HAP-1 (cell line): Measurements from ENCODE around the gene CCDC93.

Experiments
- DNase-seq, 2 experiments: peaks; one replicate each; pipeline ENCODE4 v3.0.0-alpha.2; 2016 to 2020; ENCODE audit warnings: low spot score in 2 of 2
- H3K27me3 ChIP-seq: fragments of 250-450 bp; sonication (Bioruptor Pico); 2 replicates; pipeline ENCODE4 v1.5.1; 2020; ENCODE audit warnings: low read depth, mild to moderate bottlenecking, moderate library complexity
- H3K36me3 ChIP-seq: fragments of 250-450 bp; sonication (Bioruptor Pico); replicated peaks from 2 replicates; pipeline ENCODE4 v1.5.1; 2020; ENCODE audit warnings: mild to moderate bottlenecking
- H3K4me1 ChIP-seq: fragments of 250-450 bp; sonication (Bioruptor Pico); 2 replicates; pipeline ENCODE4 v1.5.1; 2020; ENCODE audit warnings: mild to moderate bottlenecking
- H3K4me3 ChIP-seq: fragments of 250-450 bp; sonication (Bioruptor Pico); 2 replicates; pipeline ENCODE4 v1.5.1; 2020; ENCODE audit warnings: mild to moderate bottlenecking, moderate library complexity
- H3K9me3 ChIP-seq: fragments of 250-450 bp; sonication (Bioruptor Pico); 2 replicates; pipeline ENCODE4 v1.5.1; 2020; ENCODE audit warnings: mild to moderate bottlenecking, moderate library complexity
- in situ Hi-C: fragments of 300-500 bp; cut with MboI; formaldehyde crosslinking; loops from 3 replicates; pipeline ENCODE4 v1.14.3; 2020; ENCODE audit warnings: low sequenced_read_pairs, inconsistent platforms, mixed read lengths

The CCDC93 gene

GRCh38 chr2:117997872-117998454, 15.9 kb downstream of the CCDC93 start:
- Histone ChIP-seq H3K9me3 (no peaks in the 10 kb centered on the region), H3K36me3 (peaks cover 73% of the 10 kb centered on the region), H3K4me1 (no peaks in the 10 kb centered on the region), H3K27me3 (no peaks in the 10 kb centered on the region), H3K4me3 (no peak overlapping the region)
- in situ Hi-C loops: no loop called here
- DNase-seq: no peak

DNA sequence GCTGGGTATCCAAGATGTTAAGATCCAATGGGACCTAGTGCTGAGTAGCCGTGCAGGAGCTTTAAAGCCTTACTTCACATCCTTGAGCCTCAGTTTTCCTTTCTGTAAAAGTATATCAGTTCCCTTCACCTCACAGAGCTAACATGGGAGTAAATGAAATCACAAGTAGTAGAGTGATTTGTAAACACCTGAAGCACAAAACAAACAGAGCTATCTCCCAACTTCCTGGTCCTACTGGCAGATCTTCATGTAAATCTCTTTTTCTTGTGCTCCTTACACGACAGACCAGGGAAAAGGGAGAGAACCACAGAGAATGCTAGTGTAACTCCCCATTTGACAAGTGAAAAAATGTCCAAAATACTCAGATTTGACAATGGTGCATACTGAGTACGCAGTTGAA, 17.3 kb downstream of the CCDC93 start:
- Histone ChIP-seq H3K9me3 (no peaks in the 10 kb centered on the region), H3K4me1 (no peaks in the 10 kb centered on the region), H3K36me3 (peaks cover 61% of the 10 kb centered on the region), H3K27me3 (no peaks in the 10 kb centered on the region), H3K4me3 (no peak overlapping the region)
- no peak for DNase-seq
- in situ Hi-C loops: no loop called here

DNA sequence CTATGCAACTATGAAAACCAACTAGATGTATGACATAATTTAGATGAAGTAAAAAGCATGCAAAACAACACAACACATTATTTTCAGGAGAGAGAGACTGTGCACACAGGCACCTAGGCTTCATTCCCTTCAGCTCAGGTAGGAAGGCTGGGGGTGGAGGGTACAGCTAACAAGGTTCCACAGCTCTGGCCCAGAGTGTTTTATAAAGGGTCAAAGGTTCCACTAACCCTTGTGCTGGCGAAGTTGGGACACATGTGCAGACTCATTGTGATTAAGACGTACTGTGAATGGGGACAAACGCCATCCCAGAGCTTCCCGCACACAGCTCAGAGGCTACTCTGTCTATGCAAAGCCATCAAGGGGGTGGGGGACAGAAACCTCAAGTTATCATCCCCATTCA, 19.1 kb downstream of the CCDC93 start:
- Histone ChIP-seq H3K4me3 (no peak overlapping the region), H3K4me1 (no peaks in the 10 kb centered on the region), H3K9me3 (no peaks in the 10 kb centered on the region), H3K36me3 (peaks cover 54% of the 10 kb centered on the region), H3K27me3 (no peaks in the 10 kb centered on the region)
- in situ Hi-C loops: no loop called here
- no peak for DNase-seq

GRCh38 chr2:117989854-117990438, 23.9 kb downstream of the CCDC93 start:
- DNase-seq: no peak
- in situ Hi-C loops: no loop called here
- H3K9me3 ChIP-seq: no peaks in the 10 kb centered on the region
- H3K4me3 ChIP-seq: no peak overlapping the region
- no peaks in the 10 kb centered on the region for H3K4me1 ChIP-seq
- peaks cover 20% of the 10 kb centered on the region for H3K36me3 ChIP-seq
- no peaks in the 10 kb centered on the region for H3K27me3 ChIP-seq

- no peak overlapping the region for H3K4me3 ChIP-seq
- H3K27me3 ChIP-seq: no peaks in the 10 kb centered on the region
- in situ Hi-C loops: no loop called here
- no peaks in the 10 kb centered on the region for H3K4me1 ChIP-seq
- H3K36me3 ChIP-seq: peaks cover 13% of the 10 kb centered on the region
- no peak for DNase-seq
- H3K9me3 ChIP-seq: no peaks in the 10 kb centered on the region
Measured at GRCh38 chr2:117987121-117987520, 26.7 kb downstream of the CCDC93 start.

DNA sequence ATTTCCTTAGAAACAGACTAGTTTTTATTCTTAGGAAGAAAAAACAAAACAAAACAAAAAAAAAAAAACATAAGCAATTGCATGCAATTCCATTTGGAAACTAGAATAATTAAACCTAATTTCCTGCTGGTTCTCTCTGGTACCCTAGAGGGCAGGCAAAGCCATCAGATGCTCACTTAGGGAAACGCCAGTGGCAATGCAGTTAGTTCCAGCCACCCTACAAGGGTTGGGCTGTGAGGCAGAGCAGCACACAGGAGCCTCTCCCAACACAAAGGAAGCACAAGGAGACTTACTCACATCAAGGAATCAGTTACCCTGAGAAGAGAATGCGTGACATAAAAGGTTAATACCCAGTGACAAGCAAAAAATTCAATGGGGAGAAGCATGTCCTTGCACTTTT, 28.8 kb downstream of the CCDC93 start:
- Histone ChIP-seq H3K36me3 (peaks cover 19% of the 10 kb centered on the region), H3K4me1 (no peaks in the 10 kb centered on the region), H3K9me3 (no peaks in the 10 kb centered on the region), H3K4me3 (no peak overlapping the region), H3K27me3 (no peaks in the 10 kb centered on the region)
- no peak for DNase-seq
- in situ Hi-C loops: no loop called here

- H3K4me1 ChIP-seq: no peaks in the 10 kb centered on the region
- in situ Hi-C loops: no loop called here
- peaks cover 12% of the 10 kb centered on the region for H3K36me3 ChIP-seq
- H3K27me3 ChIP-seq: no peaks in the 10 kb centered on the region
- no peak overlapping the region for H3K4me3 ChIP-seq
- DNase-seq: no peak
- no peaks in the 10 kb centered on the region for H3K9me3 ChIP-seq
Measured at GRCh38 chr2:117984208-117984607, 29.7 kb downstream of the CCDC93 start.

- Histone ChIP-seq H3K9me3 (no peaks in the 10 kb centered on the region), H3K4me3 (no peak overlapping the region), H3K4me1 (peaks cover 9% of the 10 kb centered on the region), H3K36me3 (peaks cover 12% of the 10 kb centered on the region), H3K27me3 (no peaks in the 10 kb centered on the region)
- in situ Hi-C loops: no loop called here
- DNase-seq: no peak
Measured at GRCh38 chr2:117983040-117983439, 30.8 kb downstream of the CCDC93 start.

GRCh38 chr2:117982376-117983033, 31.4 kb downstream of the CCDC93 start:
- peaks cover 11% of the 10 kb centered on the region for H3K4me1 ChIP-seq
- no peaks in the 10 kb centered on the region for H3K27me3 ChIP-seq
- no peaks in the 10 kb centered on the region for H3K9me3 ChIP-seq
- H3K4me3 ChIP-seq: no peak overlapping the region
- peaks cover 18% of the 10 kb centered on the region for H3K36me3 ChIP-seq
- in situ Hi-C loops: no loop called here
- no peak for DNase-seq

- Histone ChIP-seq H3K27me3 (no peaks in the 10 kb centered on the region), H3K36me3 (peaks cover 19% of the 10 kb centered on the region), H3K9me3 (no peaks in the 10 kb centered on the region), H3K4me1 (peaks cover 11% of the 10 kb centered on the region), H3K4me3 (no peak overlapping the region)
- DNase-seq: no peak
- in situ Hi-C loops: no loop called here
Measured at GRCh38 chr2:117981810-117982209, 32.1 kb downstream of the CCDC93 start.

- peaks cover 11% of the 10 kb centered on the region for H3K4me1 ChIP-seq
- no peak for DNase-seq
- in situ Hi-C loops: no loop called here
Measured at GRCh38 chr2:117980783-117981676, 32.8 kb downstream of the CCDC93 start.

GRCh38 chr2:117979911-117980701, 33.8 kb downstream of the CCDC93 start:
- Histone ChIP-seq H3K27me3 (no peaks in the 10 kb centered on the region), H3K4me1 (peaks cover 11% of the 10 kb centered on the region), H3K36me3 (peaks cover 23% of the 10 kb centered on the region), H3K9me3 (no peaks in the 10 kb centered on the region), H3K4me3 (no peak overlapping the region)
- in situ Hi-C loops: no loop called here
- no peak for DNase-seq

More at GRCh38 chr2:117980783-117981676, 32.8 kb downstream of the CCDC93 start:
- no peaks in the 10 kb centered on the region for H3K27me3 ChIP-seq
- H3K9me3 ChIP-seq: no peaks in the 10 kb centered on the region
- H3K36me3 ChIP-seq: peaks cover 19% of the 10 kb centered on the region
- H3K4me3 ChIP-seq: no peak overlapping the region

GRCh38 chr2:117977696-117978095, 36.2 kb downstream of the CCDC93 start:
- H3K27me3 ChIP-seq: no peaks in the 10 kb centered on the region
- no peak overlapping the region for H3K4me3 ChIP-seq
- no peak for DNase-seq
- in situ Hi-C loops: no loop called here
- no peaks in the 10 kb centered on the region for H3K9me3 ChIP-seq
- peaks cover 11% of the 10 kb centered on the region for H3K4me1 ChIP-seq
- peaks cover 26% of the 10 kb centered on the region for H3K36me3 ChIP-seq
